Measurements from ENCODE around the gene FBXW10.
"Not testable (repeated sequence)": the region's sequence is repeated elsewhere in the genome, so short reads cannot be mapped to it uniquely, and the experiment has no call there.

- not testable (repeated sequence) for TF ChIP-seq CTCF, POLR2A (IDR thresholded peaks at IDR 0.05)
Measured at GRCh38 chr17:18757368-18758044, 13.7 kb downstream of the FBXW10 start.

All from heart left ventricle (tissue), 13 donors.